SKM-1 treated with dmso at 0.1 percent for 144 hours (cell line): Measurements from ENCODE around the gene LIFR.
"Not testable (repeated sequence)": the region's sequence is repeated elsewhere in the genome, so short reads cannot be mapped to it uniquely, and the experiment has no call there.

ENCODE experiments used
- DNase-seq: peaks from one replicate; lab custom pipeline; 2025; ENCODE audit not compliant: unreplicated experiment; lab: John Stamatoyannopoulos, UW

Gene LIFR

DNA sequence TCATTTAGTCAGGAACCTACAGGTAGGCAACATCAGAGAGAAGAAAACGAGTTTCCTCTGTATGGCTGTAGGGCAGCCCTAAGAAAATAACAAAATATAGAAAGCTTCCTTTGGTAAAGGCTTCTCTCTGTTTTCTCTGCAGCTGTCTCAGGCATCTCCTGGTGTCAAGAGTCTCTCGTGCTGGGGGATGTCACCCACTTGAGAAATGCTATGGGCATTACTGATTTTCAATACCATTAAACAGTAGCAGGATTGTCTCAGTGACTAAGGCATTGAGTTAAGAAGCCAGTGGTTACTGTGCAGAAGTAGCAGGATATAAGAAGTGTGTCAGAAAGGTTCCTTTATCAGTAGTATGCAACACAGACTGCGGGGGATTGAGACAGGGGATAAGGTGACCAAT is 32.4 kb downstream of the LIFR start:
- DNase-seq, result no peak

DNA sequence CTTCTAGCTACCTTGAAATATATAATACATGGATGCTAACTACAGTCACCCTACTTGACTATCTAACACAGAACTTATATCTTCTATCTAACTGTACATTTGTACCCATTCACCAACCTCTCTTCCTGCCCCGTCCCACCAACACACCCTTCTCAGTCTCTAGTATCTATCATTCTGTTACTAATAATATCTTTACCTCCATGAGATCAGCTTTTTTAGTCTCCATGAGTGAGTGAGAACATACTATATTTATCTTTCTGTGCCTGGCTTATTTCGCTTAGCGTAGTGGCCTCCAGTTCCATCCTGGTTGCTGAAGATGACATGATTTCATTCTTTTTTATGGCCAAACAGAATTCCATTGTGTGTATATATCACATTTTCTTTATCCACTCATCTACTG is 37.0 kb downstream of the LIFR start:
- DNase-seq, result no peak

DNA sequence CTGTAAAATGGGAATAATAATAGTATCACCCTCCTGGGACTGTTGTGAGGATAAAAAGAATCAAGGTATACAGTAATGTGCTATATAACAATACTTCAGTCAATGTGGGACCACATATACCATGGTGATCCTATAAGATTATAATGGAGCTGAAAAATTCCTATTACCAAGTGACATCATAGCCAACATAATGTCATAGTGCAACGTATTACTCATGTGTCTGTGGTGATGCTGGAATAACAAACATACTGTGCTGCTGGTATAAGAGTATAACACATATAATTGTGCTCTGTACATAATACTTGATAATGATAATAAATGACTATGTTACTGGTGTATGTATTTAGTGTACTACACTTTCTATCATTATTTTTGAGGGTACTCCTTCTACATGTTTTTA is 38.1 kb downstream of the LIFR start:
- no peak for DNase-seq

DNA sequence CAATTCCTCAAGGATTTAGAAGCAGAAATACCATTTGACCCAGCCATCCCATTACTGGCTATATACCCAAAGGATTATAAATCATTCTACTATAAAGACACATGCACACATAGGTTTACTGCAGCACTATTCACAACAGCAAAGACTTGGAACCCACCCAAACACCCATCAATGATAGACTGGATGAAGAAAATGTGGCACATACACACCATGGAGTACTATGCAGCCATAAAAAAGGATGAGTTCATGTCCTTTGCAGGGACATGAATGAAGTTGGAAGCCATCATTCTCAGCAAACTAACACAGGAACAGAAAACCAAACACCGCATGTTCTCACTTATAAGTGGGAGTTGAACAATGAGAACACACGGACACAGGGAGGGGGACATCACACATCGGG is 39.8 kb downstream of the LIFR start:
- not testable (repeated sequence) for DNase-seq

DNA sequence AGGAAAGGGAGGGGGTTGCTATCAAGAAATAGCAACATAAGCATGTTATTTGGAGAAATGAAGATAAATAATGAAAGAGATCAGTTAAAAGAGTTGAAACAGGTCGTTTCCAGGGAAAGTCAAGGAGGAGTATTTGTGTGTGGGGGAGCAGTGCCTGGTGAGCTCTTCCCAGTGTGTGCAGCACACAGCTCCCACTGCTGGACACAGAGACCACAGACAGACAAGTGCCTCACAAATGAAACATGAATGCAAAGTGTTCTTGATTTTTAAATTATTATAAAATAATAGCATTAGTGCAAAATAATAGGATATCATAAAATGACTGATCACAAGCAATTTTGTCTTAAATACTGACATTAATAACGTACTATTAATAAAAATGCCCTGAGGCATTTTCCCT is 40.8 kb downstream of the LIFR start:
- no peak for DNase-seq

DNA sequence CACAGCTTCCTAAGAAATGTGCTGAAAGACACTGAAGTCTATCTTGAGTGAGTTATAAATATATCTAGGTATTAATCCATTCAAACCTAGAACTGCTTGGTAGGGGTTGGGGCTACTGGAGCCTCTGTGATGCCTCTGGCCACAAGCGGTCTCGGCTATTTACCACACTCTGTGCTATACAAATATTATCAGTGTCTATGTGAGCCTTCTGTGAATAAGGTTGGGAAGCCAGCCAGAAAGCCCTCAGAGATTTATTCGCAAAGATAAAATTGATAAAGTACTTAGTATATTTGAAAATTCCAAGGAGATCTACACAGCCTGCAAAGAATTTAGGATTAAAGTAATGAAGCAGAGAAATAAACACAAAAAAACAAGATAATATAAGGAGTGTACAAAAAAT is 41.4 kb downstream of the LIFR start:
- DNase-seq, result no peak

DNA sequence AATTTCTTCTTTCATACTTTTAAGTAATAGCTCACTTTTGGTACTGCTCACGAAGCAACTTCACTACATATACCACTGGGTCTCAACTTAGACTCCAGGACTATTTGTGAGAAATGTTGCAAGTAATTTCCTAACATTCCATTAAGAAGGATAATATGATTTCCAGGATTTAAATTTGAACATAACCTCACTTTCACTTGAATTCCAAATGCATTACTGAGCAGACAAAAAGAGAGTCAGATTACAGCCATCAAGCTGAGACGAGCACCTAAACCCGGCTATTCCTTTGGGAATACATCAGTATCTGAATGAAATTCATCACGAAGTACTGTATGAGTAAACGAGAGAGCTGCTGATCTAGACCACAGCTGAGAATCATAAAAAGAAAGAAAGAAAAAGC is 47.3 kb downstream of the LIFR start:
- DNase-seq, result no peak

DNA sequence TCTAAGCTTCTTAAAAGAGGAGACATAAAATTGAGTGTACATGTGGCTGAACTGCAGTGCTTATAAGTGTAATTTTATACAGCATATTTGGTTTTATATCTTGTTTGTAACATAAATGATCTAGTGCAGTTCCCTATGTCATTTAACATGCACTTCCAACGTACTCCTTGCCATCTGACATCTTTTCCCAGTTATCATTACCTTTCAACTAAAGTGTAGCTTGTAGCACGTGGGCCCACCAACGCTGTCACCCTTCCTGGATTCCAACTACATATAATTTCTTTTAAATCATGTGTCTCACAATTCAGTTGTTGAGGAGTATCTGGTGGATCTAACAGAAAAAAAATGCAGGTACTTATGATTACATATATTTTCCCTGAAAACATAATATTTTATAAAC is 50.1 kb downstream of the LIFR start:
- no peak for DNase-seq

DNA sequence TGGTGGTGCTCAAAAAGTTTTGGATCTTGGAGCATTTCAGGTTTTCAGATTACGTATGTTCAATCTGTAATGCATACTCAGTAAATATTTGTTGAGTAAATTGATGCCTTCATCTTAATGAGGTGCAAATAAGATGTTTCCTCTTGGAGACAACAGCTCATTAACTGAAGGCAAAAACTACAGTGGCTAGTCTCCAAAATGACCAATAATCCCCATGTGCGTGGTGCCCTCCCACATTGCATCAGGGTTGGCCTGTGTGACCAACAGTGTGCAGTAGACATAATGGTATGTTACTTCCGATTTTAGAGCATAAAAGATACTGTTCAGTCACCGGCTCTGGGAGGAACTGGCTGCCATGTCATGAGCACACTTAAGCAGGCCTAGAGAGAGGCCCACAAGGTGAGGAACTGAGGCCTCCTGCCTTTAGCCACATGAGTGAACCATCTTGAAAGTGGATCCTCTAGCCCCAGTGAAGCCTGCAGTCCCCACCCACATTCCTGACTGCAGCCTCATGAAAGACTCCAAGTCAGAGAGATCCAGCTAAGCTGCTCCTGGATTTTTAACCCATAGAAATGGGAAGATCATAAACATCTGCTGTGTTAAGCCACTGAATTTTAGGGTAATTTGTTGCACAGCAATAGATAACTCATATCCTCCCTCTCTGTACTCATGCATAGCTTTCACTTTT is 55.7 kb downstream of the LIFR start:
- no peak for DNase-seq

DNA sequence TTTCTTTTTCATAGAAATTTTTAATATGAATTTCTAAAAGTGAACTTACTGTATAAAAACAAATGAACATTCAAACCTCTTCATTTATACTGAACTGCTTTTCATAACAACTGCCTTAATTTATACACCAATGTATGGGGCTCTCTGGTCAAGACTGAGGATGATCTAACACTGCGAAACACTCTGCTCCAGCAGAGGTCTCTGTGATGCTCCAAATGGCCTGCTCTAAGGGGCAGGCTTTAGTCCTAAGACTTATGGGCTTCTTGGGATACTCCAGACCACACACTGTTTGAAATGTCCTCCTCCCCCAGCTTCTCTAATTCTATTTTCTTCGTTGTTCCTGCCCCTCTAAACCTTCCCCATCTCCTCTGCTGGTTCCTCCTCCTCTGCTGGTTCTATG is 58.5 kb downstream of the LIFR start:
- DNase-seq, result no peak

DNA sequence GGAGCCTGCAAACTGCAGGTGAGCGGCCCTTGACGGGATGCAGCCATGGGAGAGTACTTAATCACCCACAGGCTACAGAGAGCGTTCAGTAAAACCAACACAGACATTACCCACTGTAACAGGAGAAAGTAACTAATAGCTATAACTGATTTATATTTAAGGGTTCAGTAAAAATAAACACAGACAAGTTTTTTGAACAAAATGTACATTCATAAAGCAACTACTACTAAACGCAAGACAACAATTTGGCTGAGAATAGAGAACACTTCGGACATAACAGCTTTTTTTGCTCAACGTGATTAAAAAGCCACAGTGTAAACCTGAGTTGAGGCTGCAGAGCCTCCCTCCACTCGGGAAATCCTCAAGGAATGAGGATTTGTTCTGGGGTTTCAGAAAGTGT is 61.7 kb downstream of the LIFR start:
- no peak for DNase-seq

DNA sequence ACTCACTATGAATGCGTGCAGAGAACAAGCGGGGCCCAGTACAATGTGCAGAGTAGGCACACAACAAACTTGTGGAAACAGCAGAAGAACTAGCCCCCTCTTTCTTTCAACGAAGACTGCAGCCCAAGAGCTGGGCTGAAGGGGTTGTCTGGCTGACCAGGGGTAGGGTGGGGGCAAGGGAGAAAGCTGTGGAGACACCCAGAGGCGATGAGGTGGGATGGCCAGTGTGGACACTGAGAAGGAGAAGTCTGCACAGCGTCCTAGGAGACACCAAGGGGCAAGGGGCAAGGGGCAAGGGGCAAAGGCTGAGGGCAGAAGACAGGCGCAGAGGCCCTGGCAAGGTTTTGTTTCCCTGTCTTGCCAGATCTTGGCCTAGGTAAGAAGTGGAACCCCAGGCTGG is 62.3 kb downstream of the LIFR start:
- DNase-seq, result no peak

DNA sequence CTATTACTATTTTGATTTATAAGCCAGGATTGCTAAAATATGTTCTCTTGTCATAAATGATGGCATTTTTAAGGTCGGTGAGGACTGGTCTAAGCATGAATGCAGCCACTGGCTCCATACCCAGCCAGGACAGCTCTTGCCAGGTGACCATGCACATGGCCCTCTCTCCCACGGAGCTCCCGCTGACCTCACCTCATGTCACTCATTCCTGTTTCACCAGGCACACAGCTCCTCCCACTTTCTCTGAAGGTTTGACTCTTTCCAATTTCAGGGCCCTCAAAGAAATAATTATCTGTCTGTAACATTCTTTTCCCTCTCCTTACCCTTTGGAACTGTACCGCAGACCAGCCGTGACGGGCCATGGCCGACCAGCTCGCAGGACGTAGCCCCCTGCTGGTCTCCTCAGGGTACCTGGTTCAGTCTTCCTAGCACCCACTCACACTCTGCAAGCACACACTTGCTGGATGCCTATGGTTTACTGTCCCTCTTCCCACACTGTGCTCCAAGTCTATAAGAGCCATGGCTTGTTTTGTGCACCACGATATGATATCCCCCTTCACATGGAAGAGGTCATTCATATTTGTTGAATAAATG is 72.5 kb downstream of the LIFR start:
- DNase-seq, result no peak

DNA sequence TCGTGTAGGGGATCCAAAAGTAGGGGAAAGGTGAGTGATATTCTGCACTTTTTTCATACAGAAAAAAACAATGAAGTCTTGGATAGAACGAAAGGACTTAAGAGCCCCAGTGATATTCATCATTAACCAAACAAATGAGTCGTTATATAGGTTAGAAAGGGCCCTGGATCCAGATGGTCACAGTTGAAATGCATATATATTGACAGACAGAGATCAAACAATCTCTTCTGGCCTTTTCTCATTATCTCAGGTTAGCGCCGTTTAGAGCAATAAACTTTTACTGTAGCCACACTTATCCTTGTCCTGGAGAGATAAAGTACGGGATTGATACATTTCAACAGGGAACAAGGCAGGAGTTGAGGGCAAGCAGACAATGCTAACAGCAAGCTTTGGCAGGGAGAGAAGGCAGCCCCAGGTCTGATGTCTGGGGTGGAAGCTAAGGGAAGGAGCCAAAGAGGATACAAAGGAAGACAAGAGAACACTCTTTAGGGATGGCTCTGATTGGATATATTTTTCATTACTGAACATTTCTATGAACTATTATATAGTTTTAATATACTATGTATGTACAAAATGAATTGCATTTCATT is 77.0 kb downstream of the LIFR start:
- no peak for DNase-seq

DNA sequence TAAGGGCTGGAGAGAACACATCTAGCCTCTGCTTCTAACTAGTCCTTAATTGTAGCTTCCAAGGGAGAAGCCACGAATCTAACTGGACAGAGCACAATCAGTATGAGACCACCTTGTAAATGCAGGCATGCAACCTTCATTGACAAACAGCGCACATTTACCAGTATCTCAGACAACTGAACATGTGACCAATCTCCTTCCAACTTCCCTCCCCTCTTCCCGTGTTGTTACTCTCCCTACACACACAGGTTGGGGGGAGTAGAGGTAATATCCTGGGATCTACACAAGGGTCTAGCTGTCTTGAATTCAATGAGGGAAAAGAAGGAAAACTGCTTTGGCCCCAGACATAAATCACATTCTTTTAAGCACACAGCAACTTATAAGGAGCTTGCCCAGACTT is 77.6 kb downstream of the LIFR start:
- no peak for DNase-seq

DNA sequence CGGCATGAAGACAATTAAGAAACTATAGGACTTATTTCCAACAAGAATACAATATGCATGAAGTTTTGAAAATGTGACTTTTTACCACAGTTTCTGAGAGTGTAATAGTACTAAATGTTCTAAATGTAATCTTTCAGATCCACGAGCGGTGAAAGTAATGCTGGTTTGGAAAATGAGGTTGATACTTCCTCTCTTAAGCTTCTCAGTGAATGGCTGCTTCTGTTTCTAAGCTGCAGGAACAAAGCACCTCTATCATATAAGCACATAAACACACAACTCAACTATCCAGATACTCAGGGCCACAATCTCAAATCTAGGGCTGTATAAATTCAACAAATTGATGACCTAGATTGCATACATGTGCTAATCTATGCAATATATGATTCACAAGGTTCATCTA is 78.3 kb downstream of the LIFR start:
- DNase-seq, result no peak

DNA sequence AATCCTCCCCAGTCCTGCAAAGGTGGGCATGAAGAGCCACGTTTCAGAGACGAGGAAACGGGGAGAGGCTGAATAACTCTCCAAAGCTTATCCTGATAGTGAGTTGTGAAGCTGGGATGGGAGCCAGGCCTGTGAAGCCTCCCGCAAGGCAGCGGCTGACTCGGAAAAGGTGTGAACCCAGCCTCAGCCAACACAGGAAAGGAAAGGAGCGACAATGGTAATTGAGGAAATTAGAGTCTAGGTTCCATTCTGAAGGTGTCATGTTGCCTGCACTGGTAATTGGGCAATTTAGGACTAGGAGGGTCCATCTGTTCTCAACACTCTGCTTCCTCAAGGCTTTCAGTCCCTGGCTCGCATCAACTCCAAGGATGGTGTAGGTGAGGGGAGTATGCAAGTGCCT is 83.4 kb downstream of the LIFR start:
- DNase-seq, result no peak

DNA sequence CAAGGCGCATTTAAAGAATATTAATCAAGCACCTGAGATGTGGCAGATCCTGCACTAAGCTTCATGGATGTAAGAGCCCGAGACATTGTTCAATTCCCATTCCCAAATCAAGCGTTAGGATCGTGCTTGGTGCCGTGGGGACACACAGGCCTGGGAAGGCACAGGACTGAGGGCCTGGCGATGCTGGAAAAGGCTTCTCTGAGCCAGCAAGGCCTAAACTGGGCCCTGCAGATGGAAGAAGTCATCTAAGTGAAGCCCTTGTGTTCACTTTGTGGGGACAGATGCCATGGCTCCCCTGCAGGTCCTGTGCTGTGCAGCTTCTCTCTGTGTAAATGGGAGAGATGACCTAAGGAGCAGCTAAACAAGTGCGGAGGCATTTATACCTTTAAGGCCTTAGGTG is 83.9 kb downstream of the LIFR start:
- DNase-seq, result no peak

DNA sequence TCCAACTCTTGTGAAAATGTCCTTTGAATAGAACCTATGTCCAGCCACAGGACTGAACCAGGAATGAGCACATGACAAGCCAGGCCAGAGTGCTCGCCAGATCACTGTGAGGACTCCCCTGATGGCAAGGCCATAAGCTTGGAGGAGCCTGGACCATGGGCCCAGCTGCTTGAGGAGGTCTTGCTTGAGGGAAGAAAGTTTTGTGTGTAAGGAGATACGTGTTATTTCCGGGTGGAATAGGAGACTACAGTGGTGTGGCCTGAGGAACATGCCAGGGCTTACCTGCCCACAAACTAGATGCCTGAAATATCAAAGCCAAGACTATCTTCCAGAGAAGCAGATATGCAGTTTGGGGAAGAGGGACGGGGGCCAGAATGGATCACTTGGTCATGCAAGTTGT is 84.7 kb downstream of the LIFR start:
- DNase-seq, result no peak

DNA sequence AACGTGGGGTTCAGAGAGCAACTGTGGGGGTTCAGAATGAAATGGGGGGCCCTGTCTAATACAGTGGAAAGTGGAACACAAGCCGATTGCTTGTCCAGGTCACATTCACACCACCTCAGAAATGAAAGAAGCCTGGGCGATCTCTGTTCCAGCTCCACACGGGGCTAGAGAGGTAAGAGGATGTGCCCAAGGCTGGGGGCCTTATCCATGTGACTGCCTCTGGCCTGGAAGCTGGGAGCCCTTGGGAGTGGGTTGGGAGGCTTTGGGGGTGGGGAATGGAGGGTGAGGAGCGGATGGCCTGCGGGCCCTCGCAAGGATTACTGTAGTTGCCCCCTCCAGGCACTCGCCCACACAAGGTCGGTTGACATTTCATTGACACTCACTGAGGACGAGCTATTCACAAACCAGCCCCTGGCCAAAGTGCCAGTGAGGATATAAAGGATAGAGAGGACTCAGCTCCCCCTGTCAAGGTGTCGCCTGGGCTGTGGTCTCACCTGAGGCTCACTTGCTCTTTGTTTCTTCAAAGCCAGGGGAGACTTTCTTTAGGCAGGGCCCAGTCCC is 86.7 kb downstream of the LIFR start:
- no peak for DNase-seq

DNA sequence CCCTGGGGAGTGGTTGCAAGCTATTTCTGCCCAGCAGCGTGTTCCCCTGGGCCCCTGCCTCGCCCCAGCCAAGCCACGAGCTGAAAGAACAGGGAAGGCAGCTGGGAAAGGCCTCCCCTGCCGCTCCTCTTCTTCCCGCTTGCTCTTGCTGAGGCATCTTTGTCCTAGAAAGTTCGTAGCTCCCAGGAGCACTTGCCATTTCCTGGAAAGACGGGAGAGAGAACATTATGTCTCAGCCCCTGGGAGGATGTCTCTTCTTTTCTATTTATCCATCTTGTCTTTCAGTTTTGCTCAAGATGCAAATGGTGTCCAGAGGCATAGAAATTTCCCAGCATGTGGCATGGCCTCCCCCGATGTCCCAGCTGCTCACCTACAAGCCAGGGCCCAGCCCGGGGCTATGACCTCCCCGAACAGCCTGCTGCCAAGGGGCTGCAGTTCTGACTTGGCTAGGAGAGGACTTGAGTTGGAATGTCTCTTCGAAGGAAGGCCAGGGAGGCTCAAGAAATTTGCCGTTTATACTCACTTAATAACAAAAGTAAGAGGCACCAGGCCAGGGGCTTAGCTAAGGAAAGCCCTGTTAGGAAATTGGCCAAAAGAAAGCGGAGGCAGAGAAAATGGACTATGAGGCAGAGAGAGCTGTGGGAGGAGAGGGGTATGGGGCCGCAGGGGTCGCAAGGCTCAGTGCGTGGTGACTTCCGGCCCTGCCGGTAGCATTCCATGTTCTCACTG is 87.3 kb downstream of the LIFR start:
- DNase-seq, result no peak

DNA sequence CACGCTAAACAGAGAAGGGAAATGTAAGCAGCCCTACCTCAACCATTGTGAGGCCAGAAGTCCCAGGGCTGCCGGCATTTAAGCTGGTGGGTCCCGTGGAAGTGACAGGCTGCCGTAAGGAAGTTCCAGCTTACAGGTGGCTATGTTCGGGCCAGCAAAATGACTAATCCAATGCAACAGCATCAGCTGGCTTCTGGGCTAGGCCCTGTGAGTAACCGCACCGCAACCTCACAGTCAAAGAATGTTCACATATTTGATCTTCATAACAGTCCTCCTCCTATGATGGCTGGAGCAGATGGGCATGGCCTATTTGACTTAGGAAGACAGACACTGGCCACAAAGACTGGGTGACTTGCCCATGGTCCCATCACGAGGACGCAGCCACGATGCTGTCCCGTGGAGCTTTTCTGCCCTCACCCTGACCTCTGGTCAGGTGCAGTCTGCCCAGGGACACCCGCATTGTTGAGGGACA is 88.2 kb downstream of the LIFR start:
- DNase-seq, result no peak
